ENCODE results near the gene ATAD3B. TPM values are rescaled to one million over a fixed set of nuclear protein-coding genes. Genes with fewer than 3 reads are reported as not detected.

The ATAD3B gene
- total and polyA plus RNA-seq, 4 donors: 6.4 to 14.3 (median 10.3) TPM

DNA sequence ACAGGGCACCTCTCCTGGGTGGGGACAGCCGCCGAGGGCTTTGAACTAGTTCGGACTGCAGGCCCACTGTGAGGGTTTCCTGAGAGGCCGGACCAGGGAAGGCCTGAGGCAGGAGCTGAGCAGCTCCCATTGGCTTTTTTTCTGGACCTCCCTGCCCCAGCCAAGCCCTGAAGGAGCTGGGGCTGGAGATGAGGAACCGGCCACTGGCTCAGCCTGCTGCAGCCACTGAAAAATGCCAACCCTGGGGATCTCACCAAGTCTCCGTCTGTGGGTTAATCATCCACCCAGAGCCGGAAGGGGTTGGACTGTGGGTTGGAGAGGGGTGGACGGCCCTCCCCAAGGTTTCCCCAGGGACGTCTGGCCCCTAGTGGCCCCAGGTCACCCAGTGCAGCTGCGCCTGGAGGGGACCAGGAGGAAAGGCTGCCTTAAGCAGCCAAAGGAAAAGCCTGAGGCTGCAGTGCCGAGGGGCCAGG is 33.6 kb upstream of the ATAD3B start:
- H3K27ac ChIP-seq (ENCODE audit: low read depth in 1 of 2, low read length in 2 of 2): peak overlapping the region; percentile 38 to 62
- 30% methylated on average over 11 of the region's 11 CpGs for WGBS
- no peak for DNase-seq (ENCODE audit: low spot score)
- peak; percentile 65 for TF ChIP-seq SP1 (IDR thresholded peaks at IDR 0.05)
- TF ChIP-seq NR2F2 (IDR thresholded peaks at IDR 0.05): no peak
- TF ChIP-seq, protein P1, sequence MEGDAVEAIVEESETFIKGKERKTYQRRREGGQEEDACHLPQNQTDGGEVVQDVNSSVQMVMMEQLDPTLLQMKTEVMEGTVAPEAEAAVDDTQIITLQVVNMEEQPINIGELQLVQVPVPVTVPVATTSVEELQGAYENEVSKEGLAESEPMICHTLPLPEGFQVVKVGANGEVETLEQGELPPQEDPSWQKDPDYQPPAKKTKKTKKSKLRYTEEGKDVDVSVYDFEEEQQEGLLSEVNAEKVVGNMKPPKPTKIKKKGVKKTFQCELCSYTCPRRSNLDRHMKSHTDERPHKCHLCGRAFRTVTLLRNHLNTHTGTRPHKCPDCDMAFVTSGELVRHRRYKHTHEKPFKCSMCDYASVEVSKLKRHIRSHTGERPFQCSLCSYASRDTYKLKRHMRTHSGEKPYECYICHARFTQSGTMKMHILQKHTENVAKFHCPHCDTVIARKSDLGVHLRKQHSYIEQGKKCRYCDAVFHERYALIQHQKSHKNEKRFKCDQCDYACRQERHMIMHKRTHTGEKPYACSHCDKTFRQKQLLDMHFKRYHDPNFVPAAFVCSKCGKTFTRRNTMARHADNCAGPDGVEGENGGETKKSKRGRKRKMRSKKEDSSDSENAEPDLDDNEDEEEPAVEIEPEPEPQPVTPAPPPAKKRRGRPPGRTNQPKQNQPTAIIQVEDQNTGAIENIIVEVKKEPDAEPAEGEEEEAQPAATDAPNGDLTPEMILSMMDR (IDR thresholded peaks at IDR 0.05; ENCODE audit: low read depth, low read length, missing input control): peak; percentile 36
- TF ChIP-seq ZBTB33 (IDR thresholded peaks at IDR 0.05): no peak
- TF ChIP-seq HNF4G (IDR thresholded peaks at IDR 0.05): no peak
- TF ChIP-seq HNF4A (conservative IDR thresholded peaks at IDR 0.05): peak; percentile 52 to 57
- TF ChIP-seq EGR1 (IDR thresholded peaks at IDR 0.05; ENCODE audit: low read depth in 2 of 2): no peak
- TF ChIP-seq YY1 (IDR thresholded peaks at IDR 0.05): peak; percentile 48
- TF ChIP-seq FOXA2 (IDR thresholded peaks at IDR 0.05): no peak
- TF ChIP-seq GABPA (IDR thresholded peaks at IDR 0.05 in 1 of 2, conservative IDR thresholded peaks at IDR 0.05 in 1 of 2): peak in 1 of 2 donors; percentile 84
- TF ChIP-seq, protein P2, sequence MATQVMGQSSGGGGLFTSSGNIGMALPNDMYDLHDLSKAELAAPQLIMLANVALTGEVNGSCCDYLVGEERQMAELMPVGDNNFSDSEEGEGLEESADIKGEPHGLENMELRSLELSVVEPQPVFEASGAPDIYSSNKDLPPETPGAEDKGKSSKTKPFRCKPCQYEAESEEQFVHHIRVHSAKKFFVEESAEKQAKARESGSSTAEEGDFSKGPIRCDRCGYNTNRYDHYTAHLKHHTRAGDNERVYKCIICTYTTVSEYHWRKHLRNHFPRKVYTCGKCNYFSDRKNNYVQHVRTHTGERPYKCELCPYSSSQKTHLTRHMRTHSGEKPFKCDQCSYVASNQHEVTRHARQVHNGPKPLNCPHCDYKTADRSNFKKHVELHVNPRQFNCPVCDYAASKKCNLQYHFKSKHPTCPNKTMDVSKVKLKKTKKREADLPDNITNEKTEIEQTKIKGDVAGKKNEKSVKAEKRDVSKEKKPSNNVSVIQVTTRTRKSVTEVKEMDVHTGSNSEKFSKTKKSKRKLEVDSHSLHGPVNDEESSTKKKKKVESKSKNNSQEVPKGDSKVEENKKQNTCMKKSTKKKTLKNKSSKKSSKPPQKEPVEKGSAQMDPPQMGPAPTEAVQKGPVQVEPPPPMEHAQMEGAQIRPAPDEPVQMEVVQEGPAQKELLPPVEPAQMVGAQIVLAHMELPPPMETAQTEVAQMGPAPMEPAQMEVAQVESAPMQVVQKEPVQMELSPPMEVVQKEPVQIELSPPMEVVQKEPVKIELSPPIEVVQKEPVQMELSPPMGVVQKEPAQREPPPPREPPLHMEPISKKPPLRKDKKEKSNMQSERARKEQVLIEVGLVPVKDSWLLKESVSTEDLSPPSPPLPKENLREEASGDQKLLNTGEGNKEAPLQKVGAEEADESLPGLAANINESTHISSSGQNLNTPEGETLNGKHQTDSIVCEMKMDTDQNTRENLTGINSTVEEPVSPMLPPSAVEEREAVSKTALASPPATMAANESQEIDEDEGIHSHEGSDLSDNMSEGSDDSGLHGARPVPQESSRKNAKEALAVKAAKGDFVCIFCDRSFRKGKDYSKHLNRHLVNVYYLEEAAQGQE (IDR thresholded peaks at IDR 0.05): peak; percentile 28
- TF ChIP-seq JUND (IDR thresholded peaks at IDR 0.05): no peak
- TF ChIP-seq, protein P3, sequence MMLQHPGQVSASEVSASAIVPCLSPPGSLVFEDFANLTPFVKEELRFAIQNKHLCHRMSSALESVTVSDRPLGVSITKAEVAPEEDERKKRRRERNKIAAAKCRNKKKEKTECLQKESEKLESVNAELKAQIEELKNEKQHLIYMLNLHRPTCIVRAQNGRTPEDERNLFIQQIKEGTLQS (IDR thresholded peaks at IDR 0.05): no peak
- no peak for TF ChIP-seq TAF1 (conservative IDR thresholded peaks at IDR 0.05)
- peak; percentile 66 to 75 for TF ChIP-seq RXRA (IDR thresholded peaks at IDR 0.05)
- no peak for TF ChIP-seq FOXA1 (IDR thresholded peaks at IDR 0.05)
- TF ChIP-seq, protein P4, sequence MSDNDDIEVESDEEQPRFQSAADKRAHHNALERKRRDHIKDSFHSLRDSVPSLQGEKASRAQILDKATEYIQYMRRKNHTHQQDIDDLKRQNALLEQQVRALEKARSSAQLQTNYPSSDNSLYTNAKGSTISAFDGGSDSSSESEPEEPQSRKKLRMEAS (IDR thresholded peaks at IDR 0.05): no peak
- peak; percentile 56 to 67 for TF ChIP-seq RAD21 (IDR thresholded peaks at IDR 0.05)
- peaks cover 0 to 3% (median 0%) of the 10 kb centered on the region in 4 donors for H3K36me3 ChIP-seq (ENCODE audit: control insufficient read depth in 4 of 4, insufficient read depth in 3 of 4, low read depth in 1 of 4, low read length in 3 of 4)
- H3K27me3 ChIP-seq (ENCODE audit: control insufficient read depth in 4 of 4, insufficient read depth in 4 of 4, low read length in 3 of 4): no peaks in the 10 kb centered on the region
- H3K9ac ChIP-seq (ENCODE audit: low read depth in 1 of 2, low read length in 2 of 2): no peak overlapping the region
- H3K4me3 ChIP-seq (ENCODE audit: low read depth in 1 of 3, low read length in 3 of 3): peak overlapping the region; percentile 31 to 82 (median 75)
- peaks cover 32 to 73% (median 56%) of the 10 kb centered on the region in 4 donors for H3K4me1 ChIP-seq (ENCODE audit: control insufficient read depth in 4 of 4, insufficient read depth in 4 of 4, low read length in 3 of 4)
- no peaks in the 10 kb centered on the region for H3K9me3 ChIP-seq (ENCODE audit: control insufficient read depth in 4 of 4, low read length in 3 of 4)

All from liver (tissue), 9 donors.